ENCODE data around the gene MOB3C.

The MOB3C gene

DNA sequence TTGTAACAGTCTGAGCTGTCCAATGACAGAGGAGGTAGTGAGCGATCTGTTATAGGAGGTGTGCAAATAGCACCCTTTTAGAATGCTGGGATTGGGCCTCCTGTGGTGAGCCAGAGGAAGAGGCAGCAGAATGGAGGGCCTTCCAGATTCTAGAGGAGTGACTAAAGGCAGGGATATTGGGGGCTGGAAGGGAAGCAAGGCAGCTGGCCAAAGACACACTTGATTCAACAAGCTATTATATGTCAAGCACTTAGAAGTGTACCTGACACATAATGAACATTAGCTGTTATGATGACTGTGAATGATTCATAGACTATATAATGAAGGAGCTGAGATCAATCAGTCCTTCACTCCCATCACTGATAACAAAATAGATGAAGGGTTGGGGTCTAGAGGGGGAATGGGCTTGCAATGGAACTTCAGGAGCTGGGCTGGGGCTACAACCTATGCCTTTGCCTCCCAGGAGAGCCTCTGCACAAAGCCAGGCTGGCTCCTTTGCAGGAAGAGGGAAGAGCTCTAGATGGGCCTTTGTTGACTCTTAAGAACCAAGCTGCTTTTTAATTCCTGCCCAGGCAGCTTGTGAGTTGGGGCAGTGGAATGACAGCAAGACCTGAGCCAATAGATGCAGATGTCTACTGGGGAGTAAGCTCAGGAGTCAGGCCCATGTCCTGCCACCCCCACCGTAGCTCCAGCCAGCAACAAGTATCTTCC, 10.2 kb downstream of the MOB3C start:
- no peak for DNase-seq (ENCODE audit: low read depth)

GRCh38 chr1:46605232-46605631, 11.4 kb downstream of the MOB3C start:
- no peak for DNase-seq (ENCODE audit: low read depth)

- peak; percentile 97 for DNase-seq (ENCODE audit: low read depth)
These were observed 12.6 kb downstream of the MOB3C start, which contains the start of gene MKNK1 for GRCh38 chr1:46603858-46604549. MKNK1 (minus strand) TSS chr1:46604268; CDS start chr1:46583327, 20,941 bp downstream.

DNA sequence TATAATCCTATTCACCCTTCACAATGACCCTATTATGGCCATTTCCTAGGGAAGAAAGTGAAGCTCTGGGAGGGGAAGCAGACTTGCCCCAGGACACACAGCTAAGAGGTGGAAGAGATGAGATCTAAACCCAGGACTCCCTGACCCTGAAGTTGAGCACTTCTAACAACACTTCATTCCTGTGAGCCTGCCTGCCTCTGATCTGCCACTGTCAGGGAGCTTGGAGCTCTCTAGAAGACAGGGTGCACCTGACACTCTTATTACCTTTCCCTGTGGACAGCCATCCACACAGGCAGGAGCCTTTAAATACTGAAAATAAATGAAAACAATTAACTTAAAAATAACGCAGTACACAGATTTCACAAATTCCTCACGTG, 13.1 kb downstream of the MOB3C start:
- DNase-seq (ENCODE audit: low read depth) = no peak

DNA sequence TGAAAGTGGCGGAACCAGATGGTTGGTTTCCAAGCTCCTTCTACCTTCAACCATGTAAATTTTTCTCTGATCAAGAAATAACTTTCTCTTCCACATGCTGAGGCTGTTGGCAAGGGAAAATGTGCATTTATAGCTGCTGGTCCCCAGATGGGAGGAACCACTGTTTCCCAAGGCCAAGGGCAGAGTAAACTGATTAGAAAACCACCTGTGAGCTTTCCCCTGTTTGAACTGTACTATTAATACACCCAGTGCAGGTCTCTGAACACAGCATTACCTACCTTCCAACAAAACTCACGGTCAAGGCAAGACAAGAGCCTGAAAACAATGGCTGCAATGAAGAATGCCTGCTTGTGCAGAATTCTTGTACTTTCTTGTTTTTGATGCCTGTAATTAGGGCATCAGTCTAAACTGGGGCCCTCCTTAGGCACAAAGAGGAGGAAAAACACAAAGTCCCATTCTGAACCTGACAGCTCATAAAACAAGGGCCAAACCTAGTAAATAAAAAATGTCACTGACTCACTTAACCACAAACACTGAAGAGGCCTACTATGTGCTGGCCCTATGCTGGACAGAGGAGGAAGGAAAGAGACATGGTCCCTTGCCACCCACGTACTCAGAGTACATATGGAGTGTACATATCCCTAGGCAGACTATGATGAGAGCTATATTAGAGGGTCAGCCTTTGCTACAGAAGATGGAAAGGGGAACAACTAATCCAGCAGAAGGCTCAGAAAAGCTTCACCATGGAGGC, 15.2 kb downstream of the MOB3C start:
- no peak for DNase-seq (ENCODE audit: low read depth)

- DNase-seq (ENCODE audit: low read depth) = no peak
These were observed 17.3 kb downstream of the MOB3C start for GRCh38 chr1:46599059-46599970.

DNA sequence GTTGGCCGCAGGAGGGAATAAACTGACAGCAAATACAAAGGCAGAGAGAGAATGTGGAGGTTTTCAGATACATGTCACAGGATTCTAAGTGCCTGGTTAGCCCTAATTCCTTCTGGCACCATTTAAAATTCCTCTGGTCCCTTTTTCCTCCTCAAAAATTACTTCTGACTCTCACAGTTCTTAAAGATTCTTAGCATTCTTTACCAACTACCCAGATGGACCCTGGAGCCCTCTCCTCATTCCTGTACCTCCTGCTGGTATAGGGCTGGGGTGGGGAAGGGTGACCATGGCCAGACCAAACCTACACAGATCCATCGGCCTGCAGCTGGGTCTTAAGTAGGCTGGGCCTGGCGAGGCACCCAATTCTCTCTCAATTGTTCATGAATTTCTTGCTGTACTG, 19.8 kb downstream of the MOB3C start:
- DNase-seq (ENCODE audit: low read depth) = no peak

DNA sequence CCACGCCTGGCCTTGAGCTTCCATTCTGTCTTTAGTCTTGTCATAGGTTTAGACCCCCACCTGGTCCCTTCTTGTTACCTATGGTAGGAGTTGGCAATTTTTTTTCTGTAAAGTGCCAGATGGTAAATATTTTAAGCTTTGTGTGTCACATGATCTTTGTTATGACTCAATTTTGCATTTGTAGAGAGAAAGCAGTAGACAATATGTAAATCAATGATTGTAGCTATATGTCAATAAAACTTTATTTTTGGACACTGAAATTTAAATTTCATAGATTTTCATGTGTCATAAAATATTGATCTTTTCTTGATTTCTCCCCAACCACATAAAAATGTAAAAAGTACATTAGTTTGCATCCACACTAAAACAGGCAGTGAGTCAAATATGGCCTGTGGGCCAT, 20.6 kb downstream of the MOB3C start:
- DNase-seq (ENCODE audit: low read depth) = no peak

DNA sequence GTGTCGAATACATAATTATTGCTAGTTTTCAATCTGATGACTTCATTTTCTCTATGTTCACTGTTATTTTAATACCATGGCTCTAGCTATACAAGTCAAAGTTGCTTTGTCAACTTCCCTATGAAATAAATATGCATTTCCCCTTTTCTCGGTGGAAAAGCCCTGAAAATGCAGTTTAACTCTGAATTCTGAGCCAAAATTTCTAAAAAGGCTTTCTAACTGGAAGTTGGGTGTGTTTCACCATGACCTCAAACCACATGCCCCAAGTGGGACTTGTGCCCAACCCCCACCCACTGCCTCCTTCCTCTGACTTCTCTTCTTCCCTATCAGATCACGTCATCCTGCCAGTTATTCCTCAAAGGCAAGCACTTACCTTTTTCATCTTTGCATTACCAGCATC, 21.5 kb downstream of the MOB3C start:
- no peak for DNase-seq (ENCODE audit: low read depth)

DNA sequence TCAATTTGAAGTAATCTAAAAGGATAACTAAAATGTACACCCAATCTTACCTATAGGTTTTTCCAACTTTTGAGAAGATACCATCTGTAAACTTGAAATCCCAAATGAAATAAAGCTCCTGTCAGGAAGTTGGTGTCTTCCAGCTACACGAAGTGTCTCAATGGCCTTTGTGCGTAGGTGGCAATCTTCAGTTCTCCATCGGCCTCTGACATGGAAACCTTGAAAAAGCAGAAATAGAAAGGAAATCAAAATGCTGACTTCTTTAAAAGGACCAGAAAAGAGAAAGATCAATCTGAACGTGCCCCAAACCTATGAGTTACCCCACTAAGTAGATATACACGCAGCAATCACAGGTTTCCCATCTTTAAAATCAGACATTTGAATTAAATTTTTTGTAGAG, 22.5 kb downstream of the MOB3C start:
- DNase-seq (ENCODE audit: low read depth) = no peak

- DNase-seq (ENCODE audit: low read depth) = no peak
These were observed 23.8 kb downstream of the MOB3C start for GRCh38 chr1:46592823-46593222.

- DNase-seq (ENCODE audit: low read depth) = no peak
These were observed 27.1 kb downstream of the MOB3C start for GRCh38 chr1:46589529-46589928.

- no peak for DNase-seq (ENCODE audit: low read depth)
These were observed 29.5 kb downstream of the MOB3C start for GRCh38 chr1:46587069-46587468.

DNA sequence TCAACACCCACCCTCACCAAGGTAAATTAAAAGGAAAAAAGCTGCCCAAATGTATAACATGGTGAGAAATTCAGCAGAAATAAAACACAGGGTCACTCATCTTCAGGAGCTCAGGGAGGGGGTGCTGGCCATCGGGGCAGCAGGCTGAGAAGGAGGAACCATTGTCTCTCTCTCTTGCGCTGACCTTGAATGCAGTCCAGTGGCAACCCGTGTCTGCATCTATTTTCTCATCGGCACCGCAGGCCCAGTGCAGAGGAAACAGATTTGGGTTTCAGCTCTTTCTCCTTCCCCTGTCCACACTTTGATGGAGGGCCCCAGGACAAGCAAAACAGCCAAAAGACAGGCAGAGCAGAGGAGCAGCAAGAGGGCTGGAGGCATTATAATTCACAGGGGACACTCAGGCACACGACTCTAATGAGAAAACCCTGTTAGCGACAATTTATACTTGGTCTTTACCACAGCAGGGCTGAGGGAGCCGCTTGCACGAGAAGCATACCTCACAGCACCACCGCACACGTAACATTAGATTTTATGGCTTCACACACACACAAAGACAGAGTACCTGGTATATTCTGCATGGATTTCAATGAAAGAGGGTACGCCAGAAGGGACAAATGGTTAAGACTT, 31.2 kb downstream of the MOB3C start:
- DNase-seq (ENCODE audit: low read depth) = no peak

DNA sequence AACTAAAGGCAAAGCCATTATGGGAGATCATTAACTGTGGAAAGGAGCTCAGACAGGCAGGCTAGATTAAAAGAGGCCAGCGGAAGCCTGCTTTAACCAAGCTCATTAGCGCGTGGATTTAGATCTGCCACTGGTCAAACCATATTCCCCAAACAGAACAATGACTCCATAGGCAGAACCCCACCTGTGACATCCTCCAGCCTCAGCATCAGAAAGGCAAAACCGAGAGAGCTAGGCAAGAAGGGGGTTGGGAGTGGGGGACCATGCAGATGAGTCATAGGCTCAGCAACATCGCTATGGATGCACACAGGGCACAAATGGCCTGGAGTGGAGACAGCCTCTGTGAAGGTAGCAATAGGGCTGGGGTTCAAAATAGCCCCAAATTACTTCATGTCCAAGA, 33.1 kb downstream of the MOB3C start:
- DNase-seq (ENCODE audit: low read depth) = no peak

GRCh38 chr1:46582972-46583371, 33.6 kb downstream of the MOB3C start:
- DNase-seq (ENCODE audit: low read depth) = no peak

GRCh38 chr1:46581681-46582455, 34.7 kb downstream of the MOB3C start:
- DNase-seq (ENCODE audit: low read depth) = no peak

DNA sequence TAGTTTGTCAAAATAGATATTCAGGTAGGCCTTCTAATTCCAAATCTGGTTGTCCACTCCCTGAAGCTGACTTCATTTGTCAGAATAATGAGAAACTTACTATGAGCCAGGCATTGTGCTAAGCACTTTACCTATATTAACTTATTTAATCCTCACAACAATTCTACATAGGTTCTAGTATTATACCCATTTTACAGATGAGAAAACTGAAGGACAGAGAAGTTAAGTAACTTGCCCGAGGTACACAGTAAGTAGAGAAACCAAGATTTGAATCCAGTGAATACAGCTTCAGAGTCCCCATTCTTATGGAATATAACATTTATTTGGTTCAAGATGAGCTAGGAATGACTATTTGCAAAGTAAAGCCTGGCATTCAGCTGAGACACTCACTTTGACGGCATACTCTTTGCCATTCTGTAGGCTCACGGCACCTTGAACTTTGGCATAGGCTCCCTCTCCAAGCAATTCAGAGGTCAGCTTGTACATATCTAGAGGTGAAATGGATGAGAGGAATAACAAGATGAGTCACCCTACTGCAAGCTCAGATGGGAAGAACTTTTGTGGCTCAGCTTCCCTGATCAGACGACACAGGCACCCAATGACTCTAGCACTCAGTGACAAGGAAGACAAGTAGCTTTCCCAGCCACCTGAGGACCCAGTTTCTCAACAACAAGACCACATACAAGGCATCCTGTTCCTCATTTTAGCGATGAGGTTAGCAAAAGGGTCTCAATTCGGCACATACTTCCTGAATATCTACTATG, 36.3 kb downstream of the MOB3C start:
- DNase-seq (ENCODE audit: low read depth) = no peak

DNA sequence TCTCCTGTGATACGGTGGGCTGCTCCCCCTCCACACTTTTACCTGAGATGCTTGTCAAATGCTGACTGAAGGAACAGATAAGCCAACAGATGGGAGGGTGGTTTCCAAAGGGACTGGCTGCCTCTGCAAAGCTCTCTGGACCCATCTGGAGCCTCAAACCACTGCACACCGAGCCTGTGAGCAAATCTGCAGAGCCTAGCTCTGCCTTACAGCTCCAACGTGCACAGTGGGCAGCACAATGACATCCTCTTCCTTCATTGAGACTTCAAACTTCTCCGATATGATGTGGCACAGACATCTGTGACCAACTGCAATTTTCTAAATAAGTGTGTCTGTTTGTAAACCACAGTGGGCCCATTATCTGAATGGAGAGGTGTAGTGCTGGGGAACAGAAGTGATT, 38.9 kb downstream of the MOB3C start:
- DNase-seq (ENCODE audit: low read depth) = no peak

- DNase-seq (ENCODE audit: low read depth) = no peak
These were observed 40.0 kb downstream of the MOB3C start for GRCh38 chr1:46576596-46576995.

Measured in stimulated activated CD8-positive, alpha-beta memory T cell treated with anti-CD3 and anti-CD28 coated beads, Interleukin-7, amount 100 ng/mL, for 24 hours (primary cell).